GM18868 (cell line): ENCODE data around the gene TMEM198.

ENCODE experiments used
- ATAC-seq: cut with Tn5 transposase; IDR thresholded peaks from one replicate; pipeline ENCODE4 v1.9.1; 2021; ENCODE audit warnings: mild to moderate bottlenecking, moderate library complexity; ENCODE audit not compliant: unreplicated experiment

Gene TMEM198

DNA sequence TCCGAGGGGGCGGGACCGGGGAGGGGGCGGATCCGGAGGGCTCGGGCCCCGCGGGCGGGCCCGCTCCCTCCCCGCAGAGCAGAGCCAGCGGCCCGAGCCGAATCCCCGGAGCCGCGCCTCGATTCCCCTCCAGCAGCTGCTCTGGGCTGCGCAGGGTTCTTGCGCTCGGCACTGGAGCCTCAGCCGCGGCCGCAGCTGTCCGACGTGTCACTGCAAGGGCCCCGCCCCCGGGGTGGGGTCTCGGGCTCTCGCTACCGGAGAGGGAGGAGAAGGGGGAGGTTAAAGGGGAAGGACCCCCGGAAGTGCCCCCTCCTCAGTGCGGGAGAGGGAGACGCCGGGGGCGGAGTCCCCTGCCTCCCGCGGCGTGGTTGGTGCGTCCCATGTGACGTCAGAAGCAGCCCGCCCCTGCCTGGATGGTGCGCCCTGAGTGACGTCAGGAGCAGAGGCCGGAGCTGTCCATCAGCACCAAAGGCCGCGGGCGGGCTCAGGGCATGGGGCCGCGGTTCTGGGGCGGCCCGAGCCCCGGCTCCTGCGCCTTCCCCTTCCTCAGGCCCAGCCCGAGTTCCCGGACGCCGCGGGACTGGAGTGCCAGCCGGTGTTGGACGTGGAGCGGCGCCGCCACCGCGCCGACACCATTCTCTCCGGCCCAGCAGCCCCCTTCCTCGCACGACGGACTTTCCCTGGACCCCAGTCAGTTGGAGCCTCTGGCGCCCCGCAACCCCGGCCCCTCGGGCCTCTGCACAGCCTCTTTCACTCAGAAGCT is at the start of gene TMEM198, which contains the start of gene CHPF:
TMEM198 (plus strand) TSS at position 433 of the 763 bp plus-strand sequence. CDS start 700 bp downstream, outside the sequence.
CHPF (minus strand) TSS at position 214 of the 763 bp plus-strand sequence. CDS start 271 bp downstream, outside the sequence.
- peak; percentile 78 for ATAC-seq

- no peak for ATAC-seq
These were observed 48.8 kb upstream of the TMEM198 start for GRCh38 chr2:219494952-219495530.

- peak; percentile 38 for ATAC-seq
These were observed 48.2 kb upstream of the TMEM198 start for GRCh38 chr2:219495531-219496122.

GRCh38 chr2:219496247-219496824 is 47.5 kb upstream of the TMEM198 start:
- ATAC-seq, result no peak

- no peak for ATAC-seq
These were observed 46.9 kb upstream of the TMEM198 start for GRCh38 chr2:219496825-219497494.

DNA sequence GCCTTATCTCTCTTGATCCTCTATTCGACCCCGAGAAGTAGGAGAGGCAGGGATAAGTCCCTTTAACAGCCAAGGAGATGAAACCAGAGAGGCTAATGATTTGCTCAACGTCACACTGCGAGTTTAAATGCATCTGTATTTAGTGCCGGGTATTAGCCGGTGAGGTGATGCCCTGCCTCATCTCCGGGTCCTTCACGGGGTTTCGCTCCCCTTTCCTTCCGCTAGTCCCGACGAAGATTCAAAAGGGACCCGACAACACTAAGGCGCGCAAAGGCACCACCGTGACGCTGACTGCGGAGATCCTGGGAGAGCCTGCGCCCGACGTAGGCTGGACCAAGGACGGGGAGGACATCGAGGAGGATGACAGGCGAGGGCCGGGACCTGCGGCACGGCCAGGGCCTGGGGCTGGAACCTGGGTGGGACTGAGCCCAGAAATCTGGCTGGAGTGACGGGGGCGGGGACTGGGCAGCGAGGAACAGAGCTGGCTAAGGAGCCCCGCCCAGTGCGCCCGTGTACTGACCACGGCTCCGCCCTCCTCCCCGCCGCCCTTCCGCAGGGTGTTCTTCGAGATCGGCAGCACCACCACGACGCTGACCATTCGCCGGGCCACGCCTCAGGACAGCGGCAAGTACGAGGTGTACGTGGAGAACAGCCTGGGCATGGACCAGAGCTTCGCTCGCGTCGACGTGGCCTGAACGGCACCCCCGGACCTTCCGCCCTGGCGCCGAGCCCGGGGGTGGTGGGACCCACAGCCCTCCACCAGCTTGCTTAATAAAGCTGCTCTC is 46.1 kb upstream of the TMEM198 start:
- no peak for ATAC-seq

- peak; percentile 95 for ATAC-seq
These were observed 45.4 kb upstream of the TMEM198 start, which contains the start of gene GMPPA for GRCh38 chr2:219498280-219499057. GMPPA (plus strand) TSS chr2:219498891; CDS start chr2:219499976, 1,085 bp downstream.

DNA sequence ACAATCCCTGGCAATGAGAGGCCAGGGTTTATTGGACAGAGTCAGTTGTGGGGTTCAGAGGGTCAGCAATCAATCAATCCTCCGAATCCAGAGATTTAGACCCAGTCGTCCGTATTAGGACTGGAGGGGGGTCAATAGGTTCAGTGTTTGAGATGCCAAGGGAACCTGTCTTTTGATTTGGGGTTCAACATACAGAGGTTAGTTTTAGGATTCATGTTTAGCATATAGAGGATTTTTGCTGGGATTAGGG is 44.8 kb upstream of the TMEM198 start:
- no peak for ATAC-seq

DNA sequence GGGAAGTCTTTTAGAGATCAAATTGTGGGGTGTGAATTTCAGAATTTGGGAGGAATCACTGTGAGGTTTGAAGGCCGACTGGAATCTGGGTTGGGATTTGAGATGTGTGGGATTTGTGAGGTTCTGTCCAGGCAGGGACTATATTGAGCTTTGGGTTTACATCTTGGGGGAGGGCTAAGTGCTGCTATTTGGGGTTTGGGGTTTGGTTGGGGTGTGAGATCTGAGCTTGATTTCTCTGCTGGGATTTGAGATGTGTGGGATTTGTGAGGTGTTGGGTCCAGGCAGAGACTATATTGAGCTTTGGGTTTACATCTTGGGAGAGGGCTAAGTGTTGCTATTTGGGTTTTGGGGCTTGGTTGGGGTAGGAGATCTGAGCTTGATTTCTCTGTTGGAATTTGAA is 44.3 kb upstream of the TMEM198 start:
- no peak for ATAC-seq

- ATAC-seq, result no peak
These were observed 43.7 kb upstream of the TMEM198 start for GRCh38 chr2:219500135-219500534.

DNA sequence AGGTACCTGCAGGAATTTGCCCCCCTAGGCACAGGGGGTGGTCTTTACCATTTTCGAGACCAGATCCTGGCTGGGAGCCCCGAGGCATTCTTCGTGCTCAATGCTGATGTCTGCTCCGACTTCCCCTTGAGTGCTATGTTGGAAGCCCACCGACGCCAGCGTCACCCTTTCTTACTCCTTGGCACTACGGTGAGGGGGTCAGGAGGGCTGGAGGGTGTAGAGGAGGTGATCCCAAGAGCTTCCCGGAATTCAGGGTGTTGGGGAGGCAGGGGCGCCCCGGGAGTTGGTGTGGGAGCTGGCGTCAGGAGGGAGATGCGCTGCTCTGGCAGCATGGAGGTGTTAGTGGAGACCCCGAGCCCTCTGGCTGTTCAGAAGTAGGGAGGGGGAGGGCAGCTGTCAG is 42.0 kb upstream of the TMEM198 start:
- no peak for ATAC-seq

DNA sequence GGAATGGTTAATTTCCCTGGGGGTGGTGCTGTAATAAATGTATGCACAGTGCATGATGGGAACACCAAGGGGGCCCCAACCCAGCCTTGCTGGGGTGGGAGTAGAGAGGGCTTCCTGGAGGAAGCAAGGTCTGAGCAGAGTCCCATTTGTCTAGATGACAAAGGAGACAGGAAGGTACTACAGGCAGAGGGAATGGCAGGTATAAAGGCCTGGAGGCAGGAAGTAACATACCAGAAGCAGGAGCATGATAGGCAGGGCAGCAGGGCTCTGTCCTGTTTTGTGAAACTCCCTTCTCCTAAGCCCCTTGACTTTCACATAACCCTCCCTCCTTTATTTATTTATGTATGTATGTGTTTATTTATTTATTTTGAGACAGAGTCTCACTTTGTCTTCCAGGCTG is 41.2 kb upstream of the TMEM198 start:
- ATAC-seq, result no peak

- ATAC-seq, result no peak
These were observed 38.2 kb upstream of the TMEM198 start for GRCh38 chr2:219505585-219505984.

GRCh38 chr2:219506153-219506801 is 37.6 kb upstream of the TMEM198 start:
- ATAC-seq, result no peak

DNA sequence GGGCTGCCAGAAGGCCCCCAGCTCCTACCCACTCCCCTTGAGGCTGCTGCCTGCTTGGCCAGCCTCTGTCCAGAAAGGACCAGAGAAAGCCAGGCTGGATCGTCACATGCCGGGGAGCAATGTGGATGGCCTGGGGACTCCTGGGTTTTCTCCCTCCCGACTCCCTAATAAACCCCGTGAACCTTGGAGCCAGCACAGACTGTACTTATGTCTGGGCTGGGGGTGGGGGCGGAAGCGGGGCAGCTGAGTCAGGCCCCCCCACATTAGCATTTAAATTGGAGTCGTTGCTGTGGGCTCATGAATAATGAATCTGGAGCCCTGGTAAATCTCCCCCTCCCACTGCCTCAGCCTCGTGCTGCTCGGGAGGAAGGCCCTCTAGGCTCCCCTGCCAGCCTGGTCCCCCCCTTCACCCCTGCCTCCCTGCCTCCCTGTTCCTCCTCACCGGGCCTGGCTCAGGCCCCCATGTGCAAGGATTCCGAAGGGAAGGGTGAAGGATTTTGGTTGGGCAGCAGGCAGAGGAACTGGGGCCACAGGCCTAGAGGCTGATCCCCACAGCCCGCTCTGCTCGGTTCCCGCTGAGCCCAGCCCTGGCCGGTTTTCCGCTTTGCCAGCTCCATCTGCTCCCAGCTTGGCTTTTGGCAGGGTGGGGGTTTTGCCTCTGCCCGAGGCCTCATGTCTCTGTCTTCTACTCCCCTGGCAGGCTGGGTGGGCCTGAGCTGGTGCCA is 36.9 kb upstream of the TMEM198 start:
- ATAC-seq, result no peak

DNA sequence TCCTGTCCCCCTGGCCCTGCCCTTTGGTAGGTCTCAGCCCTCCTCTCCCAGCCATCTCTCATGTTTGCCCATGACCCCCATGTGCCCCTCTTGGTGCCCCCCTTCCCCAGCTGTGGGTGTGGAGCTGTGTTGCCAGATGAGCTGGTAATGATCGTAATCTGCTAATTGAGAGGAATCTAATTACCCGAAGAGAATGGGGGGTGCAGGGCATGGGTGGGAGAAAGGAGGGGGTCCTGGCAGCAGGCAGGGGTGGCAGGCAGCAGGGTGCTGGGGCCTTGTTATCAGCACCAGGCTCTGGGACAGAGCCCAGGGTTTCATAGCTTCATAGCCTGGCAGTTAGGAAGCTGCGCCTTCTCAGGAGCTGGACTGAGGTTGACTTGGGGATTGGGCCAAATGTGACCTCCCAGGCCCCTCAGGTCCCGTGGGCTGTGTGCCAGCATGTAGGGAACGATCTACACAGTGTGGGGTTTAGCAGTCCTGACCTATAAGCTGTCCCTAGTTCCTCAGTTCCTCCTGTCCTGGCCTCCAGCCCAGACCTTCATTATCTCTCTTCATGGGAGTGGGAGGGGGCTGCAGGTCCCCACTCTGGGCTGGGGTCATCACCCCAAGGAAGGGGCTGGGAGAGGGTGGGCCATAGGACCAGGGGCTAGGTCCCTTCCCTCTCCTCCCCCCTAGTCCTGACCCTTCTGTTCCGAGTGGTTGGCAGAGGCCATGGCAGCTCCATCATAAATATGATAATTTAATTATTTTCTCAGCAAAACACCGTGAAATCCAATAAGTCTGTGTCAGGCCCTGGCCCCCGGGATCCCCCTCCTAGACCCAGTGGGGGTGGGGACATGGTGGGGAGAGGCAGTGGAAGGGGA is 36.0 kb upstream of the TMEM198 start:
- no peak for ATAC-seq

DNA sequence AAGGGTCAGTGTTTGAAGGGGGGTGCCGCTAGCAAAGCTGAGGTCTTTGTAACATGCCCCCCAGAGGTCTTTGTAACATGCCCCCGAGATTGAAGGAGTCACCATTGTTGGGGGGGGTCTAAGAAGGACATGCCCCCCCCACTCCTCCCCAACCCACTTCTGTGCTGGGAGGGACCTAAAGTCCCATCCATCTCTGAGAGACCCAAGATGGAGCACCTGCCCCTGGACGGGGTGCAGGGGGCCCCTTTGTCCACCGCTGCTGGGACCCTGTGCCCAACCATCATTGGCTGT is 35.4 kb upstream of the TMEM198 start:
- ATAC-seq, result no peak
